Mesendoderm (in vitro differentiated cells): ENCODE data around the gene A2ML1.
"Not testable (repeated sequence)": the region's sequence is repeated elsewhere in the genome, so short reads cannot be mapped to it uniquely, and the experiment has no call there.

Experiments
- DNase-seq: peaks from one replicate; pipeline ENCODE4 v3.0.0; 2013
- H2AK5ac ChIP-seq: 2 replicates; pipeline ENCODE4 v1.6.1; 2013; ENCODE audit warnings: low read length, inconsistent platforms
- H2BK120ac ChIP-seq: 2 replicates; pipeline ENCODE4 v1.6.1; 2013; ENCODE audit warnings: low read depth, mild to moderate bottlenecking, low read length, moderate library complexity, mixed read lengths
- H2BK15ac ChIP-seq: replicated peaks from 2 replicates; pipeline ENCODE4 v1.6.1; 2013; ENCODE audit warnings: low read depth, mild to moderate bottlenecking, moderate library complexity
- H2BK5ac ChIP-seq: 2 replicates; pipeline ENCODE4 v1.6.1; 2013; ENCODE audit warnings: low read length, inconsistent platforms
- H3K18ac ChIP-seq: 2 replicates; pipeline ENCODE4 v1.6.1; 2013; ENCODE audit warnings: mild to moderate bottlenecking, low read length, mixed read lengths
- H3K23ac ChIP-seq: one replicate; pipeline ENCODE4 v1.6.1; 2013; ENCODE audit warnings: low read length
- H3K27ac ChIP-seq: 2 replicates; pipeline ENCODE4 v1.5.1; 2013; ENCODE audit warnings: low read depth, mild to moderate bottlenecking, inconsistent platforms, low read length, moderate library complexity
- H3K27me3 ChIP-seq: 2 replicates; pipeline ENCODE4 v1.6.1; 2013; ENCODE audit warnings: low read length, control low read depth, mild to moderate bottlenecking, inconsistent platforms; ENCODE audit not compliant: insufficient read depth, poor library complexity
- H3K36me3 ChIP-seq: 2 replicates; pipeline ENCODE4 v1.6.1; 2013; ENCODE audit warnings: low read length, inconsistent platforms; ENCODE audit not compliant: control insufficient read depth, insufficient read depth
- H3K4ac ChIP-seq: one replicate; pipeline ENCODE4 v1.6.1; 2013; ENCODE audit warnings: low read depth, mild to moderate bottlenecking, low read length, moderate library complexity
- H3K4me1 ChIP-seq: 2 replicates; pipeline ENCODE4 v1.6.1; 2013; ENCODE audit warnings: low read depth, low read length, inconsistent platforms; ENCODE audit not compliant: control insufficient read depth
- H3K4me2 ChIP-seq: 2 replicates; pipeline ENCODE4 v1.6.1; 2013; ENCODE audit warnings: low read length
- H3K4me3 ChIP-seq: 2 replicates; pipeline ENCODE4 v1.5.1; 2013; ENCODE audit warnings: mild to moderate bottlenecking, low read length
- H3K56ac ChIP-seq: one replicate; pipeline ENCODE4 v1.6.1; 2013; ENCODE audit warnings: low read length
- H3K79me1 ChIP-seq: 2 replicates; pipeline ENCODE4 v1.6.1; 2013; ENCODE audit warnings: low read length, inconsistent platforms
- H3K79me2 ChIP-seq: 2 replicates; pipeline ENCODE4 v1.6.1; 2013; ENCODE audit warnings: mild to moderate bottlenecking, low read length; ENCODE audit not compliant: control insufficient read depth, insufficient read depth
- H3K9ac ChIP-seq: 2 replicates; pipeline ENCODE4 v1.6.1; 2013; ENCODE audit warnings: low read length, inconsistent platforms
- H4K5ac ChIP-seq: one replicate; pipeline ENCODE4 v1.6.1; 2013; ENCODE audit warnings: low read length
- H4K8ac ChIP-seq: one replicate; pipeline ENCODE4 v1.6.1; 2013; ENCODE audit warnings: low read depth, mild to moderate bottlenecking, control low read depth, low read length, moderate library complexity
- WGBS: extraction: QIAGEN DNeasy Blood & Tissue Kit; methylation state at CpG from one replicate; pipeline ENCODE4 v1.1.7; 2013; ENCODE audit warnings: low lambda C conversion rate, missing lambda C conversion rate; ENCODE audit not compliant: insufficient coverage; ENCODE audit errors: extremely low coverage; 5-methylcytosine and 5-hydroxymethylcytosine counted together

The A2ML1 gene

DNA sequence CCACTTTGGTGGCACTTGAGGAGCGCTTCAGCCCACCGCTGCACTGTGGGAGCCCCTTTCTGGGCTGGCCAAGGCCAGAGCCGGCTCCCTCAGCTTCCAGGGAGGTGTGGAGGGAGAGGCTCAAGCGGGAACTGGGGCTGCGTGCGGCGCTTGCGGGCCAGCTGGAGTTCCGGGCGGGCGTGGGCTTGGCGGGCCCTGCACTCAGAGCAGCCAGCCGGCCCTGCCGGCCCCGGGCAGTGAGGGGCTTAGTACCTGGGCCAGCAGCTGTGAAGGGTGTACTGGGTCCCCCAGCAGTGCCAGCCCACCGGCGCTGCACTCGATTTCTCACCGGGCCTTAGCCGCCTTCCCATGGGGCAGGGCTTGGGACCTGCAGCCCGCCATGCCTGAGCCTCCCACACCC is 27.8 kb upstream of the A2ML1 start:
- H3K36me3 ChIP-seq, H3K18ac ChIP-seq, H3K27me3 ChIP-seq, H3K79me1 ChIP-seq, H3K4me2 ChIP-seq, H2BK120ac ChIP-seq, H2BK15ac ChIP-seq, H4K8ac ChIP-seq, H3K4me3 ChIP-seq, H3K9ac ChIP-seq, H2AK5ac ChIP-seq, H3K27ac ChIP-seq, H4K5ac ChIP-seq, H3K4ac ChIP-seq, DNase-seq, H3K23ac ChIP-seq, H2BK5ac ChIP-seq, H3K79me2 ChIP-seq, H3K4me1 ChIP-seq, H3K56ac ChIP-seq: not testable (repeated sequence)
- WGBS = no CpG with 5 or more reads among the region's 21 CpGs

DNA sequence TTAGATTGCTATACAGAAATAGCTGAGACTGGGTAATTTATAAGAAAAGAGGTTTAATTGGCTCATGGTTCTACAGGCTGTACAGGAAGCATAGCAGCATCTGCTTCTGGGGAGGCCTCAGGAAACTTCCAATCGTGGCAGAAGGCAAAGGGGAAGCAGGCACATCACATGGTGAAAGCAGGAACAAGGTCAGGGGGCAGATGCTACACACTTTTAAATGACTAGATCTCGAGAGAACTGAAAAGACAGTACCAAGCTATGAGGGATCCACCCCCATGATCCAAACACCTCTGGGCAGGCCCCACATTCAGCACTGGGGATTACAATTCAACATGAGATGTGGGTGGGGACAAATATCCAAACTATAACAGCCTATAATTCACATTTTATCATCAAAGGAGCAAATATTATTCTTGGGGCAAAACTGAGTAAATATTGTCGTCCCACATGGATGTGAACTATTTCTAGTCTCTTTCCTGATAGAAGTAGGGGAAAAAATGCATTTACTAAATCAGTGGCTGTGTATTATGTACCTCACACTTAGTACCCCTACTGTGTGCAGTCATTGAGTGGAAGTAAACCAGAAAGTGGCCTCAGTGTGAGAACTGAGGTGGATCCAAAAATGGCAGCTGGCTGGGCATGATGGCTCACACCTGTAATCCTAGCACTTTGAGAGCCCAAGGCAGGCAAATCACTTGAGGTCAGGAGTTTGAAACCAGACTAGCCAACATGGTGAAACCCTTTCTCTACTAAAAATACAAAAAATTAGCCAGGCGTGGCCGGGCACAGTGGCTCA is 25.4 kb upstream of the A2ML1 start:
- Histone ChIP-seq H3K18ac (no peak overlapping the region), H4K8ac (no peak overlapping the region), H3K4me1 (no peaks in the 10 kb centered on the region), H3K79me2 (no peaks in the 10 kb centered on the region), H3K79me1 (no peaks in the 10 kb centered on the region), H3K4me3 (no peak overlapping the region), H3K36me3 (peaks cover 2% of the 10 kb centered on the region), H3K9ac (no peak overlapping the region), H2BK15ac (no peak overlapping the region), H3K4me2 (no peak overlapping the region), H2AK5ac (no peak overlapping the region), H2BK5ac (no peak overlapping the region), H2BK120ac (no peak overlapping the region), H3K27ac (no peak overlapping the region), H3K23ac (no peak overlapping the region), H4K5ac (no peak overlapping the region), H3K56ac (no peak overlapping the region), H3K27me3 (no peaks in the 10 kb centered on the region), H3K4ac (no peak overlapping the region)
- DNase-seq = no peak
- no CpG with 5 or more reads among the region's 5 CpGs for WGBS

DNA sequence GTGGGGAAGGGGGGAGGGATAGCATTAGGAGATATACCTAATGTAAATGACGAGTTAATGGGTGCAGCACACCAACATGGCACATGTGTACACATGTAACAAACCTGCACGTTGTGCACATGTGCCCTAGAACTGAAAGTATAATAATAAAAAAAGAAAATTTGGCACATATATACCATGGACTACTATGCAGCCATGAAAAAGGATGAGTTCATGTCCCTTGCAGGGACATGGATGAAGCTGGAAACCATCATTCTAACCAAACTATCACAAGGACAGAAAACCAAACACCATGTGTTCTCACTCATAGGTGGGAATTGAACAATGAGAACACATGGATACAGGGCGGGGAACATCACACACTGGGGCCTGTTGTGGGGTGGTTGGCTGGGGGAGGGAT is 21.2 kb upstream of the A2ML1 start:
- H3K27me3 ChIP-seq, H3K79me1 ChIP-seq, H3K4me1 ChIP-seq, H2AK5ac ChIP-seq, H2BK5ac ChIP-seq, H3K4ac ChIP-seq, H2BK120ac ChIP-seq, H3K23ac ChIP-seq, H3K79me2 ChIP-seq, H3K4me2 ChIP-seq, H3K27ac ChIP-seq, H3K36me3 ChIP-seq, H4K5ac ChIP-seq, H4K8ac ChIP-seq, H3K56ac ChIP-seq, H3K18ac ChIP-seq, H2BK15ac ChIP-seq, DNase-seq, H3K9ac ChIP-seq, H3K4me3 ChIP-seq: not testable (repeated sequence)
- no CpG with 5 or more reads among the region's 3 CpGs for WGBS

DNA sequence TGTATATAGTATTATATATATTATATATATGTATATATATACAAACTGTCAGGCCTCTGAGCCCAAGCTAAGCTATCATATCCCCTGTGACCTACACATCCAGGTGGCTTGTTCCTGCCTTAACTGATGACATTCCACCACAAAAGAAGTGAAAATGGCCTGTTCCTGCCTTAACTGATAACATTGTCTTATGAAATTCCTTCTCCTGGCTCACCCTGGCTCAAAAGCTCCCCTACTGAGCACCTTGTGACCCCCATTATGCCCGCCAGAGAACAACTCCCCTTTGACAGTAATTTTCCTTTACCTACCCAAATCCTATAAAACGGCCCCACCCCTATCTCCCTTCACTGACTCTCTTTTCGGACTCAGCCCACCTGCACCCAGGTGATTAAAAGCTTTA is 17.6 kb upstream of the A2ML1 start:
- H3K23ac ChIP-seq, H3K56ac ChIP-seq, H3K4ac ChIP-seq, H3K79me2 ChIP-seq, H3K18ac ChIP-seq, H3K4me1 ChIP-seq, H3K79me1 ChIP-seq, H2BK120ac ChIP-seq, H3K36me3 ChIP-seq, H2BK5ac ChIP-seq, H4K5ac ChIP-seq, H3K4me2 ChIP-seq, H3K9ac ChIP-seq, H2BK15ac ChIP-seq, H3K27me3 ChIP-seq, H2AK5ac ChIP-seq, H4K8ac ChIP-seq, H3K4me3 ChIP-seq, H3K27ac ChIP-seq: not testable (repeated sequence)
- peak; percentile 84 for DNase-seq
- no CpG with 5 or more reads among the region's 3 CpGs for WGBS

DNA sequence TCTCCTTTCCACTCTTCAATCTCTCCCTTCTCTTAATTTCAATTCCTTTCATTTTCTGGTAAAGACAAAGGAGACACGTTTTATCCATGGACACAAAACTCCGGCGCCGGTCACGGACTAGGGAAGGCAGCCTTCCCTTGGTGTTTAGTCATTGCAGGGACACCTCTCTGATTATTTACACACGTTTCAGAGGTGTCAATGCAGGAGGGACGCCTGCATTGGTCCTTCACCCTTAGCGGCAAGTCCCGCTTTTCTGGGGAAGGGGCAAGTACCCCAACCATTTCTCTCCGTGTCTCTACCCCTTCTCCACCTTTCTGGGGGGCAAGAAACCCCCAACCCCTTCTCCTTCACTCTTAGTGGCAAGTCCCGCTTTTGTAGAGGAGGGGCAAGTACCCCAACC is 16.9 kb upstream of the A2ML1 start:
- not testable (repeated sequence) for H3K4me2 ChIP-seq, H2BK120ac ChIP-seq, H4K5ac ChIP-seq, H3K4me1 ChIP-seq, H3K79me1 ChIP-seq, H3K23ac ChIP-seq, H4K8ac ChIP-seq, H3K27me3 ChIP-seq, DNase-seq, H3K79me2 ChIP-seq, H3K36me3 ChIP-seq, H2AK5ac ChIP-seq, H2BK15ac ChIP-seq
- WGBS = no CpG with 5 or more reads among the region's 11 CpGs
- H3K27ac ChIP-seq = peak overlapping the region; percentile 25
- peak overlapping the region; percentile 19 for H3K4me3 ChIP-seq
- H3K56ac ChIP-seq = peak overlapping the region; percentile 87
- H3K18ac ChIP-seq = peak overlapping the region; percentile 33
- H3K4ac ChIP-seq = peak overlapping the region; percentile 73
- peak overlapping the region; percentile 75 for H3K9ac ChIP-seq
- peak overlapping the region; percentile 67 for H2BK5ac ChIP-seq

DNA sequence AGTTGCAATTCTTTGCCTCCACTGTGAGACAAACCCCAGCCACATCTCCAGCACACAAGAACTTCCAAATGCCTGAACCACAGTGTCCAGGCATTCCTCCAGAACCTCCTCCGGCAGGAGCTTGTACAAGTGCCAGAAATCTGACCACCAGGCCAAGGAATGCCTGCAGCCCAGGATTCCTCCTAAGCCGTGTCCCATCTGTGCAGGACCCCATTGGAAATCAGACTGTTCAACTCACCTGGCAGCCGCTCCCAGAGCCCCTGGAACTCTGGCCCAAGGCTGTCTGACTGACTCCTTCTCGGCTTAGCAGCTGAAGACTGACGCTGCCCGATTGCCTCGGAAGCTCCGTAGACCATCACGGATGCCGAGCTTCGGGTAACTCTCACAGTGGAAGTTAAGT is 15.3 kb upstream of the A2ML1 start:
- H2BK120ac ChIP-seq, H2AK5ac ChIP-seq, DNase-seq, H3K27me3 ChIP-seq, H3K4me1 ChIP-seq, H3K4me2 ChIP-seq, H4K5ac ChIP-seq, H3K27ac ChIP-seq, H4K8ac ChIP-seq, H3K36me3 ChIP-seq, H2BK5ac ChIP-seq, H3K4me3 ChIP-seq, H3K79me1 ChIP-seq, H3K23ac ChIP-seq, H3K79me2 ChIP-seq, H3K18ac ChIP-seq, H2BK15ac ChIP-seq: not testable (repeated sequence)
- no CpG with 5 or more reads among the region's 11 CpGs for WGBS
- H3K56ac ChIP-seq = peak overlapping the region; percentile 81
- peak overlapping the region; percentile 48 for H3K9ac ChIP-seq
- peak overlapping the region; percentile 38 for H3K4ac ChIP-seq
